OCI-LY3 (cell line): ENCODE measurements around the gene SNCAIP.

Source experiments
- H2AFZ ChIP-seq: fragments of 200-600, 300-600 bp; shearing (Covaris generic); 2 replicates; pipeline ENCODE4 v1.6.0; 2014; ENCODE audit warnings: antibody characterized with exemption, low read depth, low read length
- H3K27ac ChIP-seq: fragments of 200-600, 300-600 bp; sonication (generic); 2 replicates; pipeline ENCODE4 v1.5.1; 2014; ENCODE audit warnings: mild to moderate bottlenecking, low read length, moderate library complexity, mixed read lengths
- H3K27me3 ChIP-seq: fragments of 200-600, 300-600 bp; sonication (generic); 2 replicates; pipeline ENCODE4 v1.6.1; 2014; ENCODE audit warnings: low read depth, low read length, mixed read lengths
- H3K36me3 ChIP-seq: fragments of 200-600, 300-600 bp; sonication (generic); replicated peaks from 2 replicates; pipeline ENCODE3; 2014; ENCODE audit warnings: low read depth, low read length, mixed read lengths
- H3K4me1 ChIP-seq: fragments of 300-600, 200-600 bp; sonication (generic); 2 replicates; pipeline ENCODE4 v1.6.1; 2014; ENCODE audit warnings: low read length, mixed read lengths
- H3K4me2 ChIP-seq: fragments of 200-600, 300-600 bp; sonication (generic); 2 replicates; pipeline ENCODE4 v1.6.1; 2014; ENCODE audit warnings: low read length, mixed read lengths
- H3K4me3 ChIP-seq: fragments of 300-600, 200-600 bp; sonication (generic); 2 replicates; pipeline ENCODE4 v1.5.1; 2014; ENCODE audit warnings: antibody characterized with exemption, mild to moderate bottlenecking, low read length, moderate library complexity
- H3K79me2 ChIP-seq: fragments of 300-600, 200-600 bp; shearing (Covaris generic); 2 replicates; pipeline ENCODE4 v1.6.1; 2014; ENCODE audit warnings: mild to moderate bottlenecking, low read length, mixed read lengths
- H3K9ac ChIP-seq: fragments of 300-600, 200-600 bp; shearing (Covaris generic); 2 replicates; pipeline ENCODE4 v1.6.0; 2014; ENCODE audit warnings: mild to moderate bottlenecking, low read length, moderate library complexity
- H3K9me3 ChIP-seq: fragments of 200-600, 300-600 bp; shearing (Covaris generic); 2 replicates; pipeline ENCODE4 v1.6.1; 2014; ENCODE audit warnings: low read length, mixed read lengths; ENCODE audit not compliant: insufficient read depth
- H4K20me1 ChIP-seq: fragments of 200-600, 300-600 bp; sonication (generic); 2 replicates; pipeline ENCODE4 v1.6.1; 2016; ENCODE audit warnings: low read length, mixed read lengths; ENCODE audit not compliant: insufficient read depth
- CTCF ChIP-seq: fragments of 200-600, 300-600 bp; sonication (generic); IDR thresholded peaks from 2 replicates; pipeline ENCODE4 v1.5.1; 2014; ENCODE audit warnings: antibody characterized with exemption, low read length, low read depth
- EZH2phosphoT487 ChIP-seq: fragments of 200-600 bp; shearing (Covaris generic); IDR thresholded peaks from 2 replicates; pipeline ENCODE4 v1.6.1; 2018; ENCODE audit warnings: antibody characterized with exemption, mixed run types, low read depth

The SNCAIP gene

GRCh38 chr5:122434205-122434970 lies 122.4 kb downstream of the SNCAIP start:
- TF ChIP-seq EZH2phosphoT487 (no peak), CTCF (no peak)
- Histone ChIP-seq H3K36me3 (no peaks in the 10 kb centered on the region), H3K27ac (no peak overlapping the region), H3K9me3 (no peaks in the 10 kb centered on the region), H3K9ac (no peak overlapping the region), H3K4me2 (no peak overlapping the region), H3K4me1 (no peaks in the 10 kb centered on the region), H3K79me2 (no peaks in the 10 kb centered on the region), H4K20me1 (no peaks in the 10 kb centered on the region), H3K4me3 (no peak overlapping the region), H2AFZ (no peak overlapping the region), H3K27me3 (no peaks in the 10 kb centered on the region)

- Histone ChIP-seq H3K4me3 (no peak overlapping the region), H3K4me2 (no peak overlapping the region), H3K27ac (no peak overlapping the region), H4K20me1 (no peaks in the 10 kb centered on the region), H3K27me3 (no peaks in the 10 kb centered on the region), H3K4me1 (no peaks in the 10 kb centered on the region), H3K36me3 (no peaks in the 10 kb centered on the region), H3K9me3 (no peaks in the 10 kb centered on the region), H3K9ac (no peak overlapping the region), H3K79me2 (no peaks in the 10 kb centered on the region), H2AFZ (no peak overlapping the region)
- no peak for TF ChIP-seq CTCF
- TF ChIP-seq EZH2phosphoT487: no peak
Observed at GRCh38 chr5:122435234-122435633, 123.2 kb downstream of the SNCAIP start.

- Histone ChIP-seq H3K4me2 (no peak overlapping the region), H3K36me3 (peaks cover 4% of the 10 kb centered on the region), H4K20me1 (no peaks in the 10 kb centered on the region), H3K4me1 (no peaks in the 10 kb centered on the region), H3K27me3 (no peaks in the 10 kb centered on the region), H3K27ac (no peak overlapping the region), H3K79me2 (no peaks in the 10 kb centered on the region), H2AFZ (no peak overlapping the region), H3K4me3 (no peak overlapping the region), H3K9me3 (no peaks in the 10 kb centered on the region), H3K9ac (no peak overlapping the region)
- no peak for TF ChIP-seq EZH2phosphoT487
- no peak for TF ChIP-seq CTCF
Observed at GRCh38 chr5:122435761-122436160, 123.7 kb downstream of the SNCAIP start.

GRCh38 chr5:122436615-122437014 lies 124.6 kb downstream of the SNCAIP start:
- TF ChIP-seq CTCF (no peak), EZH2phosphoT487 (no peak)
- no peak overlapping the region for H3K27ac ChIP-seq
- no peaks in the 10 kb centered on the region for H3K79me2 ChIP-seq
- no peak overlapping the region for H2AFZ ChIP-seq
- no peaks in the 10 kb centered on the region for H3K27me3 ChIP-seq
- no peaks in the 10 kb centered on the region for H4K20me1 ChIP-seq
- H3K9me3 ChIP-seq: no peaks in the 10 kb centered on the region
- H3K4me2 ChIP-seq: no peak overlapping the region
- no peaks in the 10 kb centered on the region for H3K4me1 ChIP-seq
- peaks cover 4% of the 10 kb centered on the region for H3K36me3 ChIP-seq
- H3K4me3 ChIP-seq: no peak overlapping the region
- no peak overlapping the region for H3K9ac ChIP-seq
